ENCODE data around the gene CDK5RAP2. TPM values are rescaled to one million over a fixed set of nuclear protein-coding genes. Genes with fewer than 3 reads are reported as not detected.

Gene CDK5RAP2
- total and polyA plus RNA-seq, 9 of the 15 experiments (the other 6 are each of a cell fraction or from before 2014, with no cell fraction given): 19.9 to 68.8 (median 42.2) TPM

GRCh38 chr9:120353506-120353905 lies 226.5 kb downstream of the CDK5RAP2 start:
- no peak overlapping the region for H3K4me3 ChIP-seq
- 2% methylated on average over 5 of the region's 5 CpGs for WGBS (ENCODE audit: insufficient coverage, low coverage, missing lambda C conversion rate)
- no peak for TF ChIP-seq ZNF121 (CRISPR knock-in tag; conservative IDR thresholded peaks at IDR 0.05)
- no peak for TF ChIP-seq CHCHD3 (CRISPR knock-in tag; IDR thresholded peaks at IDR 0.05)
- no peak for TF ChIP-seq ILF3 (IDR thresholded peaks at IDR 0.05; ENCODE audit: borderline replicate concordance)
- no peak for TF ChIP-seq ZBTB8A (IDR thresholded peaks at IDR 0.05; ENCODE audit: partially characterized antibody)
- TF ChIP-seq RBFOX2 (IDR thresholded peaks at IDR 0.05; ENCODE audit: low read depth, low read length): no peak
- no peak for TF ChIP-seq ZNF146 (CRISPR knock-in tag; IDR thresholded peaks at IDR 0.05; ENCODE audit: unreplicated experiment)
- TF ChIP-seq MED1 (CRISPR knock-in tag; IDR thresholded peaks at IDR 0.05; ENCODE audit: borderline replicate concordance): no peak
- no peak for TF ChIP-seq NELFE (IDR thresholded peaks at IDR 0.05; ENCODE audit: insufficient read depth, insufficient read length)
- no peak for TF ChIP-seq SMAD2 (IDR thresholded peaks at IDR 0.05; ENCODE audit: low read depth, low read length)
- no peak for TF ChIP-seq MAFG (tag; conservative IDR thresholded peaks at IDR 0.05)
- TF ChIP-seq MNT (conservative IDR thresholded peaks at IDR 0.05): no peak
- no peak for TF ChIP-seq DMBX1 (CRISPR knock-in tag; IDR thresholded peaks at IDR 0.05; ENCODE audit: borderline replicate concordance)
- no peak for TF ChIP-seq ETV6 (IDR thresholded peaks at IDR 0.05; ENCODE audit: borderline replicate concordance in 1 of 2, low read depth in 2 of 2, low read length in 1 of 2)
- TF ChIP-seq ETV6 (CRISPR knock-in tag; IDR thresholded peaks at IDR 0.05; ENCODE audit: borderline replicate concordance): no peak
- TF ChIP-seq THAP7 (CRISPR knock-in tag; IDR thresholded peaks at IDR 0.05): no peak
- TF ChIP-seq MBD1 (CRISPR knock-in tag; IDR thresholded peaks at IDR 0.05): no peak
- no peak for TF ChIP-seq CHAMP1 (IDR thresholded peaks at IDR 0.05)
- H3K79me2 ChIP-seq (ENCODE audit: control insufficient read depth, insufficient read depth, low read length): no peaks in the 10 kb centered on the region
- H4K20me1 ChIP-seq (replicated peaks; ENCODE audit: control insufficient read depth, insufficient read depth, low read length): no peaks in the 10 kb centered on the region; the same call in 1 of the 2 replicates
- H3K4me2 ChIP-seq (ENCODE audit: insufficient read depth, low read length): no peak overlapping the region
- BruUV-seq (replicated peaks): no TSS peak
- in situ Hi-C loops (cut with MboI): no loop called here
- H3K9ac ChIP-seq (ENCODE audit: insufficient read depth in 1 of 2, low read depth in 2 of 2, low read length in 2 of 2): no peak overlapping the region
- intact Hi-C loops (cut with micrococcal nuclease): no loop called here
- no peaks in the 10 kb centered on the region for H3K9me3 ChIP-seq (replicated peaks; ENCODE audit: control insufficient read depth, insufficient read depth, low read depth, low read length)
- no peaks in the 10 kb centered on the region for H3K4me1 ChIP-seq (replicated peaks in 1 of 2; ENCODE audit: control insufficient read depth in 2 of 2, insufficient read depth in 2 of 2, low read length in 2 of 2)
- no peaks in the 10 kb centered on the region for H3K9me1 ChIP-seq (ENCODE audit: control insufficient read depth, insufficient read depth, low read length)
- ATAC-seq (no peak), FAIRE-seq (no peak), DNase-seq (ENCODE audit: extremely low read depth in 1 of 4, low spot score in 3 of 4) (no peak)
- POLR2A ChIA-PET: interaction anchor here (0.8 kb wide), 1 partner anchor 10 kb away, joined by 3 read pairs; no protein-coding TSS in a partner anchor
- H3K36me3 ChIP-seq (ENCODE audit: control insufficient read depth, insufficient read depth, low read length): no peaks in the 10 kb centered on the region
- CTCF ChIA-PET (ENCODE audit: low intra/inter-chr PET ratio): no interaction called here
- H3K27me3 ChIP-seq (ENCODE audit: control insufficient read depth in 2 of 2, insufficient read depth in 2 of 2, low read length in 2 of 2): peaks cover 0 to 15% of the 10 kb centered on the region in 2 experiments; a peak in 2 of 5 replicates
- H3K27ac ChIP-seq (ENCODE audit: extremely low read depth, low read depth, low read length): no peak overlapping the region
- no peak overlapping the region for H2AFZ ChIP-seq (ENCODE audit: low read depth, low read length)

Data from K562 (cell line).